ENCODE measurements around the gene SGTA. TPM values are rescaled to one million over a fixed set of nuclear protein-coding genes. Genes with fewer than 3 reads are reported as not detected.

Gene SGTA
- total RNA-seq, 2 donors from 2014 or later: 73.9 to 81.5 TPM

DNA sequence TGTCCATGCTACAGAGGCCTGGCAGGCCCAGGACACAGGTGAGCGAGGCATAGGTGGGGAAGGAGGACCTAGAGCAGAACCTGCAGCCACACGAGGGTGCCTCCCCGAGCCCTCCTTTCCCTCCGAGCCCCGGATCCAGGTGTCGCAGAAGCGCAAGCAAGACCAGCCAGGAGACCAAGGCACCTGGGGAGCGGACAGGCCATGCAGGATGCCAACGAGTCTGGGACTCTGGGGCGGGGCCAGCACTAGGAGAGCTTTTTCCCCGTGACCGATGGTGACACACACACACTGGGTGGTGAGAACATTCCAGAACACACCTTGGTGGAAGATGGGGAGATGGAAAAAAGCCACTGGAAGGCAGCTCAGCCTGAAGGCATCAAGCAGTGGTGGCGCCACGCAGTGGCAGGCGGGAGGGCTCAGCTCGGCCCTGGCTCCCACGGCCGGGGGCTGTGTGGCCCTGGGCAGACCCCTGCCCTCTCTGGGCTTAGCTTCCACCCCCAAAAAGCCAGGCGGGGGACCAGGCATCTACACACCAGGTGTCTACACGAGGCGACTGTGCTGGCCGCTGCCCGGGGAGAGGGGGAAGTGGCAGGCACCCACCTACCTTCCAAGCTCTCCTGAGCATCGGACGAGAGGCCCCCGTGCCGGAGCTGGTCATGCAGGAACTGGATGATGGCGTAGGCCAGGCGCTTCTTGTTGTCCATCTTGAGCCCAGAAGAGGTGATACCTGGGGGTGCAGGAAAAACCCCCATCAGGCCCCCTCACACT, 14.5 kb downstream of the SGTA start:
- peaks cover 24% of the 10 kb centered on the region for H3K36me3 ChIP-seq (ENCODE audit: control insufficient read depth, insufficient read depth, low read length)
- no peaks in the 10 kb centered on the region for H3K9me3 ChIP-seq (ENCODE audit: control insufficient read depth, low read length)
- H3K4me3 Mint-ChIP-seq: no peak overlapping the region
- H3K4me1 Mint-ChIP-seq: no peaks in the 10 kb centered on the region
- H3K4me3 ChIP-seq (ENCODE audit: low read length): no peak overlapping the region
- no peaks in the 10 kb centered on the region for H3K9me3 Mint-ChIP-seq
- H3K36me3 Mint-ChIP-seq (ENCODE audit: low read depth): peaks cover 19% of the 10 kb centered on the region
- no peak overlapping the region for H3K9ac ChIP-seq (ENCODE audit: extremely low read depth, low read length, poor library complexity, severe bottlenecking)
- WGBS, 2 experiments (ENCODE audit: insufficient coverage in 1 of 2, insufficient read length in 1 of 2): 96 to 98% methylated on average over 16 to 29 of the region's 29 CpGs
- no peak overlapping the region for H3K27ac Mint-ChIP-seq
- H3K27me3 Mint-ChIP-seq (ENCODE audit: insufficient read depth): no peaks in the 10 kb centered on the region
- no peak for DNase-seq
- H3K27me3 ChIP-seq (ENCODE audit: control insufficient read depth, insufficient read depth, low read length, poor library complexity, severe bottlenecking): no peaks in the 10 kb centered on the region
- H3K27ac ChIP-seq (ENCODE audit: low read depth, low read length): no peak overlapping the region
- H3K4me1 ChIP-seq (ENCODE audit: control insufficient read depth, insufficient read depth, low read length): no peaks in the 10 kb centered on the region
- no peak for TF ChIP-seq CTCF (conservative IDR thresholded peaks at IDR 0.05)

DNA sequence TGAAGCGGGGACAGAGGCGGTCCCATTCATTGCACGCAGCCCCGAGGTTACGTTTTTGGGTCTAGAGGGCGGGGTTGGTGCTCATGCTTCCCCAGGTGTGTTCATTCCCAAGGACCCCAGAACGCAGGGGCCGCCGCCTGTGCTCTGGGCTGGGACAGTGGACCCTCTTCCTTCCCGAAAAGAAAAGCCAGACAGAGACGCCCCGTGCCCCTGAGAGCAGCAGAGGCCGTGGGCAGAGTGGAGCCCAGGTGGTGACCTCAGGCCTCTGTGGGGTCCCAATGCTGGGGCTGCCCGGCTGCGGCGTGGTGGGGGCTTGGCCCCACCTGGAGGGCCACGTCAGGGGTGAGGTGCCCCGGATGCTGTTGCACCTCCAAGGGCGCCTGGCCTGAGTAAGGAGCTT, 15.4 kb downstream of the SGTA start:
- Histone ChIP-seq H3K9me3 (ENCODE audit: control insufficient read depth, low read length) (no peaks in the 10 kb centered on the region), H3K4me3 (ENCODE audit: low read length) (no peak overlapping the region), H3K36me3 (ENCODE audit: control insufficient read depth, insufficient read depth, low read length) (peaks cover 30% of the 10 kb centered on the region), H3K9ac (ENCODE audit: extremely low read depth, low read length, poor library complexity, severe bottlenecking) (no peak overlapping the region), H3K4me1 (ENCODE audit: control insufficient read depth, insufficient read depth, low read length) (no peaks in the 10 kb centered on the region), H3K27me3 (ENCODE audit: control insufficient read depth, insufficient read depth, low read length, poor library complexity, severe bottlenecking) (no peaks in the 10 kb centered on the region), H3K27ac (ENCODE audit: low read depth, low read length) (no peak overlapping the region)
- peaks cover 23% of the 10 kb centered on the region for H3K36me3 Mint-ChIP-seq (ENCODE audit: low read depth)
- DNase-seq: no peak
- TF ChIP-seq CTCF (conservative IDR thresholded peaks at IDR 0.05): no peak
- H3K4me3 Mint-ChIP-seq: no peak overlapping the region
- 95 to 98% methylated on average over 8 to 19 of the region's 19 CpGs for WGBS, 2 experiments (ENCODE audit: insufficient coverage in 1 of 2, insufficient read length in 1 of 2)
- no peak overlapping the region for H3K27ac Mint-ChIP-seq
- H3K4me1 Mint-ChIP-seq: no peaks in the 10 kb centered on the region
- no peaks in the 10 kb centered on the region for H3K27me3 Mint-ChIP-seq (ENCODE audit: insufficient read depth)
- H3K9me3 Mint-ChIP-seq: no peaks in the 10 kb centered on the region

DNA sequence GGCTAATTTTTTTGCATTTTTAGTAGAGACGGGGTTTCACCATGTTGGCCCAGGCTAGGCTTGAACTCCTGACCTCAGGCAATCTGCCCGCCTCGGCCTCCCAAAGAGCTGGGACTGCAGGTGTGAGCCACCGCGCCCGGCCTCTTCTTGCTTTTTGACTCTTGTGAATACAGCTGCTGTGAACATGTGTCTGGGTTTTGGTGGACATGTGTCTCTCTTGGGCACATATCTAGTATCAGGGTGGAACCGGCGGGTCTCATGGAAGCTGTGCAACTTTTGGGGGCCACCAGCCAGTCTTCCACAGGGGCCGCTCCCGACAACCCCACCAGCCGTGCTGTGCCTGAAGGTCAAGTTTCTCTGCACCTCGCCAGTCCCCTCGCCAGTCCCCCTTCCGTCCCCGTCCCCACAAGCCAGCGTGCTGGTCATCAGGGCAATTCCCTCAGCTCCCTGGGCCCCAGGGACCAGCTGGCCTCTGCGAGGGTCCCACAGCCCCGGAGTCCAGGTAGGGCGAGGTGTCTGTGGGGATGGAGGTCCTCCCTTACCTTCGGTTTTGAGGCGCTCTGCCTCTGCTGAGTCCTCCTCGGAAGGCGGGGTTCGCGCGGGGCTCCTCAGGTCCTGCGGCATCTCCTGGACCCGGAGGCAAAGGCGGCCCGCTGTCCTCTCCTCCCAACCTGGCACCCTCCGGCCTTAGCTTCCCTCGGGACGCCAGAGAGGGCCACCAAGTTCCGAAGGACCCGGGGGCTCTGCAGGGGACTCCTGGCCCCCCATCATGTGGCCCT, 16.3 kb downstream of the SGTA start:
- H3K27ac ChIP-seq (ENCODE audit: low read depth, low read length): no peak overlapping the region
- 93 to 96% methylated on average over 23 to 35 of the region's 35 CpGs for WGBS, 2 experiments (ENCODE audit: insufficient coverage in 1 of 2, insufficient read length in 1 of 2)
- TF ChIP-seq CTCF (conservative IDR thresholded peaks at IDR 0.05): no peak
- no peaks in the 10 kb centered on the region for H3K9me3 Mint-ChIP-seq
- no peak overlapping the region for H3K4me3 ChIP-seq (ENCODE audit: low read length)
- H3K36me3 Mint-ChIP-seq (ENCODE audit: low read depth): peaks cover 28% of the 10 kb centered on the region
- no peak for DNase-seq
- no peaks in the 10 kb centered on the region for H3K27me3 Mint-ChIP-seq (ENCODE audit: insufficient read depth)
- no peak overlapping the region for H3K9ac ChIP-seq (ENCODE audit: extremely low read depth, low read length, poor library complexity, severe bottlenecking)
- no peak overlapping the region for H3K4me3 Mint-ChIP-seq
- no peaks in the 10 kb centered on the region for H3K4me1 Mint-ChIP-seq
- peaks cover 36% of the 10 kb centered on the region for H3K36me3 ChIP-seq (ENCODE audit: control insufficient read depth, insufficient read depth, low read length)
- no peaks in the 10 kb centered on the region for H3K9me3 ChIP-seq (ENCODE audit: control insufficient read depth, low read length)
- H3K27ac Mint-ChIP-seq: no peak overlapping the region
- no peaks in the 10 kb centered on the region for H3K4me1 ChIP-seq (ENCODE audit: control insufficient read depth, insufficient read depth, low read length)
- H3K27me3 ChIP-seq (ENCODE audit: control insufficient read depth, insufficient read depth, low read length, poor library complexity, severe bottlenecking): no peaks in the 10 kb centered on the region
